HT1080 (cell line): ENCODE measurements around the gene STYXL1. TPM values are rescaled to one million over a fixed set of nuclear protein-coding genes. Genes with fewer than 3 reads are reported as not detected.

Experiments used
- DNase-seq: peaks from one replicate; pipeline ENCODE4 v3.0.0-alpha.2; 2015; ENCODE audit warnings: low read depth
- small RNA-seq: library from RNA; depleted of rRNA; stranded (forward); fragments of <200 nt; gene quantifications from one replicate; pipeline ENCODE3, GENCODE V24; 2014
- total RNA-seq: library from RNA; depleted of rRNA; stranded (reverse); fragments of >200 nt; shearing (Covaris generic); gene quantifications from 2 replicates; pipeline ENCODE4 v1.2.3, GENCODE V29; 2014; rRNA removed

Gene STYXL1
- total RNA-seq, 1 experiment from 2014 or later, result 53.8 TPM

GRCh38 chr7:75960372-75960771, 87.4 kb downstream of the STYXL1 start:
- DNase-seq, result no peak

GRCh38 chr7:75958802-75959543, 88.8 kb downstream of the STYXL1 start:
- DNase-seq, result no peak

- DNase-seq, result no peak
Measured at GRCh38 chr7:75957021-75957736, 90.6 kb downstream of the STYXL1 start.

GRCh38 chr7:75955331-75955955, 92.4 kb downstream of the STYXL1 start:
- no peak for DNase-seq

- no peak for DNase-seq
Measured at GRCh38 chr7:75953931-75954330, 93.9 kb downstream of the STYXL1 start.

- no peak for DNase-seq
Measured at GRCh38 chr7:75953431-75953830, 94.4 kb downstream of the STYXL1 start.

GRCh38 chr7:75951506-75951905, 96.3 kb downstream of the STYXL1 start:
- DNase-seq, result peak; percentile 20

- no peak for DNase-seq
Measured at GRCh38 chr7:75950111-75950681, 97.6 kb downstream of the STYXL1 start.

- no peak for DNase-seq
Measured at GRCh38 chr7:75948179-75948578, 99.6 kb downstream of the STYXL1 start.

Small RNAs within 50 kb of the gene (small RNA-seq; reads per million reads assigned to genes)
- gene RNU6-863P, result not detected

Other genes starting within 250 kb of the STYXL1 start
- gene CCL24, start 234.2 kb downstream of the STYXL1 start, total RNA-seq, result not detected in 2 replicates
- 19.0 and 31.2 TPM in 2 replicates for gene RHBDD2, start 169.0 kb downstream of the STYXL1 start, total RNA-seq
- 66.8 and 77.2 TPM in 2 replicates for gene POR, start 132.8 kb downstream of the STYXL1 start, total RNA-seq
- gene TMEM120A, start 53.4 kb downstream of the STYXL1 start, total RNA-seq, result 6.6 and 16.9 TPM in 2 replicates
- 236 and 349 TPM in 2 replicates for gene MDH2, start 106 bp upstream of the STYXL1 start, total RNA-seq
- 1.4 and 1.7 TPM in 2 replicates for gene SRRM3, start 153.9 kb upstream of the STYXL1 start, total RNA-seq